Effector memory CD4-positive, alpha-beta T cell (primary cell): ENCODE data around the gene AGTRAP.

Experiments
- DNase-seq, 3 donors: peaks; one replicate each; pipeline ENCODE4 v3.0.0-alpha.2; 2020
- H3K27ac ChIP-seq: 2 replicates; pipeline ENCODE4 v1.7.0; 2013; ENCODE audit warnings: mild to moderate bottlenecking, low read length, moderate library complexity; ENCODE audit not compliant: insufficient read depth, poor library complexity, severe bottlenecking
- H3K27me3 ChIP-seq: replicated peaks from 2 replicates; pipeline ENCODE4 v1.7.0; 2013; ENCODE audit warnings: mild to moderate bottlenecking, low read length; ENCODE audit not compliant: insufficient read depth, control insufficient read depth, poor library complexity, severe bottlenecking
- H3K36me3 ChIP-seq: 2 replicates; pipeline ENCODE4 v1.7.0; 2013; ENCODE audit warnings: mild to moderate bottlenecking, low read length, moderate library complexity; ENCODE audit not compliant: control insufficient read depth, insufficient read depth
- H3K4me1 ChIP-seq: 2 replicates; pipeline ENCODE4 v1.7.0; 2013; ENCODE audit warnings: low read length, mild to moderate bottlenecking; ENCODE audit not compliant: control insufficient read depth, insufficient read depth, poor library complexity, severe bottlenecking
- H3K4me3 ChIP-seq: 2 replicates; pipeline ENCODE4 v1.7.0; 2013; ENCODE audit warnings: low read length, low read depth, mild to moderate bottlenecking; ENCODE audit not compliant: insufficient read depth, poor library complexity, severe bottlenecking
- H3K9me3 ChIP-seq: 2 replicates; pipeline ENCODE4 v1.7.0; 2013; ENCODE audit warnings: mild to moderate bottlenecking, low read length, moderate library complexity; ENCODE audit not compliant: control insufficient read depth

AGTRAP gene

GRCh38 chr1:11789126-11790067 is 53.5 kb downstream of the AGTRAP start:
- Histone ChIP-seq H3K4me1 (peaks cover 9% of the 10 kb centered on the region), H3K4me3 (no peak overlapping the region)

DNA sequence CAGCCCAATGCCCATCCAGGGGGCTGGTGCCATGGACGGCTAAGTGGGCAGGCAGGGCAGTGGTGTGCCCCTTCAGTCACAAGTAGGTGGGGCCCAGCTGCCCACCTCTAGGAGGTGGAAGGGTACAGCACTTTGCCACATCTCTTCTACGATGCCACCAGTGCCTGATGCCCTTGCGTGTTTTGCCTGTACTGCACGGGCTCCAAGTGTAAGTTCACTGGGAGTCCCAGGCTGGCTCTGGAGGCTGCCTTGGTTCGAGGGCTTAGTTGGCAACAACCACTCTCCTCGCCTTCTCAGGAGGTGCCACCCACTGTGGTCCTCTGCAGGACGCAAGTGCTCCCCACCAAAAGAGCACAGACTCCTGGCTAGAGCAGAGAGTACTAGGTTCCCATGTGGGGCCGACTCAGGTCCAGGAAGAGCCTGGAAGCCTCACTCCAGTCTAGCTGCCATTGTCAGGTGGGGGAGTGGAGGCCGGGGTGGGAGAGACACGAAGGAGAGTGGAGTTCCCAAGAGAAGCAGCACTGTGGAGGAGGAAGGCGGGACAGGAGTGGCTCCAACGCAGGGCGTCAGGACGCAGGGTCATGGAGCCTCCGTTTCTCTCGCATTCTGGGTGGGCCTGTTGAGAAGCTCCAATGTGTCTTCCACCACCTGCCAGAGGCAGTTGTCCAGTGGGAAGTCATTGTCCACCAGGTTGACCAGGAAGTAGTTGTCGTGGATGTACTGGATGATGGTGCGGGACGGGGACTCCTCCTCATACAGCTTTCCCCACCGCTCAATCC is 54.4 kb downstream of the AGTRAP start:
- DNase-seq: no peak
- no peak overlapping the region for H3K4me3 ChIP-seq

More at GRCh38 chr1:11789126-11790067, 53.5 kb downstream of the AGTRAP start:
- Histone ChIP-seq H3K36me3 (peaks cover 31% of the 10 kb centered on the region), H3K27ac (no peak overlapping the region), H3K27me3 (no peaks in the 10 kb centered on the region), H3K9me3 (no peaks in the 10 kb centered on the region)
- DNase-seq: no peak

GRCh38 chr1:11790880-11791715 is 55.2 kb downstream of the AGTRAP start:
- H3K27me3 ChIP-seq: no peaks in the 10 kb centered on the region
- DNase-seq: no peak
- H3K4me3 ChIP-seq: no peak overlapping the region
- peaks cover 45% of the 10 kb centered on the region for H3K36me3 ChIP-seq
- no peaks in the 10 kb centered on the region for H3K4me1 ChIP-seq
- H3K9me3 ChIP-seq: no peaks in the 10 kb centered on the region
- no peak overlapping the region for H3K27ac ChIP-seq

More for the DNA sequence above, 54.4 kb downstream of the AGTRAP start:
- H3K9me3 ChIP-seq: no peaks in the 10 kb centered on the region
- H3K36me3 ChIP-seq: peaks cover 40% of the 10 kb centered on the region
- H3K4me1 ChIP-seq: peaks cover under 1% of the 10 kb centered on the region
- no peaks in the 10 kb centered on the region for H3K27me3 ChIP-seq
- no peak overlapping the region for H3K27ac ChIP-seq

- no peaks in the 10 kb centered on the region for H3K27me3 ChIP-seq
- H3K27ac ChIP-seq: no peak overlapping the region
Measured at GRCh38 chr1:11792106-11792505, 56.2 kb downstream of the AGTRAP start.

GRCh38 chr1:11793819-11794218 is 57.9 kb downstream of the AGTRAP start:
- Histone ChIP-seq H3K27me3 (no peaks in the 10 kb centered on the region), H3K4me3 (no peak overlapping the region), H3K4me1 (no peaks in the 10 kb centered on the region), H3K27ac (no peak overlapping the region), H3K36me3 (peaks cover 55% of the 10 kb centered on the region), H3K9me3 (no peaks in the 10 kb centered on the region)
- DNase-seq: no peak

More at GRCh38 chr1:11792106-11792505, 56.2 kb downstream of the AGTRAP start:
- H3K36me3 ChIP-seq: peaks cover 52% of the 10 kb centered on the region
- DNase-seq: no peak
- no peaks in the 10 kb centered on the region for H3K9me3 ChIP-seq
- no peaks in the 10 kb centered on the region for H3K4me1 ChIP-seq
- no peak overlapping the region for H3K4me3 ChIP-seq

DNA sequence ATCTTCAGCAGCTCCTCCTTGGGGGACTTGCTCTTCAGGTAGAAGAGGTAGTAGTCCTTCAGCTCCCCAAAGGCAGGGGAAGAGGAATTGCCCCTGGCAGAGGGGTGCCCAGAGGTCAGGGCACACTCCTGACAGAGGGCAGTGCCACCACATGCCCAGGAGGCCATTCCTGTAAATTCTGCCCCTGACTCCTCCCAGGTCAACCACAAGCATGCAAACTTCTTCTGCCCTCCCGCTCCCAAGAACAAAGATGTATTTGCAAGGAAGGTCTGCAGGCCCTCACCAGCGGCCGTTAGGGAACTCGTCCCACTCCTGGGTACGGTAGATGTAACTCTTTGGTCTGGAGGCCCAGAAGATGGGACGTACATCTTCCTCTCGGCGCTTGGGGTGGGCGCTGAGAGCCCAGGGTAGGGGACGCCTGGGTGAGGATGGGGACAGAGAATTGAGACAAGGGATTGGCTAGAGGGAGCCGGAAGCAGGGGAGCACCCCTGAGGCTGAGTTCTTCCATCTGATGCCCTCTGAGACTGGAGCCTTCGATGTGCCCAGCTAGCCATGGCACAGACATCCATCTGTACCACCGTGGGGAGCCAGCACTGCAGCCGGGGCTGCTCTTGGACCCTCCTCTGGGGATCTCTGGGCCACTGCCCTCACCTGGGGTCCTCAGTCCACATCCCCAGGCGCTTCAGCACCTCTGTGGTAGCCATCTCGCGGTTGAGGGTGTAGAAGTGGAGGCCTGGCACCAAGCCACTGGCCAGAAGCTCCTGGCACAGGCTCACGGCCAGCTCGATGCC is 58.7 kb downstream of the AGTRAP start:
- no peaks in the 10 kb centered on the region for H3K27me3 ChIP-seq
- peaks cover 57% of the 10 kb centered on the region for H3K36me3 ChIP-seq
- H3K9me3 ChIP-seq: no peaks in the 10 kb centered on the region
- no peaks in the 10 kb centered on the region for H3K4me1 ChIP-seq
- no peak overlapping the region for H3K4me3 ChIP-seq
- DNase-seq: no peak
- no peak overlapping the region for H3K27ac ChIP-seq

DNA sequence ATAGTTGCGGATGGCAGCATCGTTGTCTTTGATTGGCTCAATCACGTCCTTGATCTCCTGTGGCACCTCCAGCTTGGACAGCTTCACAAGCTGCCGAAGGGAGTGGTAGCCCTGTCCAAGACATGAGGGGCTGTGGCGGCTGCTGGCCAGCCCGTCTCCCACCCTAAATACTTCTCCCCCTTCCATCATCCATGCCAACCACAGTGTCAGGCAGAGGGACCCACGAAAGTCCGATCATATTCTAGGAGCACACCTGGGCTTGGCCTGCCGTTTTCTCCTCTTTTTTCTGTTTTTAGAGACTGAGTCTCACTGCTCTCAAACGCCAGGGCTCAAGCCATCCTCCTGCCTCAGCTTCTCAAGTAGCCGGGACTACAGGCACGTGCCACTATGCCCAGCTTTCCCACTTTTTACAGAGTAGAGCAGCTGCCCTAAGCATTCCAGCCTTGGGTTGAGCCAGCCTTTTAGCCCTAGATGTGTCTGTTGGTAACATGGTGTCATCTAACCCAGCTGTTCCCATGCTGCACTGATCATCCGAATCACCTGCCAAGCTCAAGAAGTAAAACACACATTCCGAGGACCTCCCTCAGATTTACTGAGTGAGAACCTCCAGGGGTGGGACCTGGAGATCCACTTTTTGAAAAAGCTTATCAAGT is 59.4 kb downstream of the AGTRAP start:
- Histone ChIP-seq H3K27ac (no peak overlapping the region), H3K4me3 (no peak overlapping the region), H3K9me3 (no peaks in the 10 kb centered on the region), H3K27me3 (no peaks in the 10 kb centered on the region), H3K36me3 (peaks cover 60% of the 10 kb centered on the region), H3K4me1 (no peaks in the 10 kb centered on the region)
- no peak for DNase-seq

- H3K27me3 ChIP-seq: no peaks in the 10 kb centered on the region
- H3K36me3 ChIP-seq: peaks cover 62% of the 10 kb centered on the region
- H3K4me1 ChIP-seq: no peaks in the 10 kb centered on the region
- no peak overlapping the region for H3K27ac ChIP-seq
- H3K4me3 ChIP-seq: no peak overlapping the region
- H3K9me3 ChIP-seq: no peaks in the 10 kb centered on the region
- DNase-seq: no peak
Measured at GRCh38 chr1:11796036-11796828, 60.3 kb downstream of the AGTRAP start.
